Neural cell (in vitro differentiated cells): Measurements from ENCODE around the gene PHPT1. TPM values are rescaled to one million over a fixed set of nuclear protein-coding genes. Genes with fewer than 3 reads are reported as not detected.
"Not testable (repeated sequence)": the region's sequence is repeated elsewhere in the genome, so short reads cannot be mapped to it uniquely, and the experiment has no call there.

ENCODE experiments used
- H2AFZ ChIP-seq: fragments of 200-600, 300-800 bp; sonication (generic), shearing (Covaris generic); 2 replicates; pipeline ENCODE4 v1.6.0; 2014; ENCODE audit warnings: low read depth, mild to moderate bottlenecking, antibody characterized with exemption, low read length, moderate library complexity
- H3F3A ChIP-seq: fragments of 200-600 bp; shearing (Covaris generic); 2 replicates; pipeline ENCODE4 v1.6.1; 2016; ENCODE audit warnings: mild to moderate bottlenecking, moderate library complexity, mixed read lengths, antibody characterized with exemption, low read length; ENCODE audit not compliant: insufficient read depth, poor library complexity, severe bottlenecking
- H3K27ac ChIP-seq: fragments of 200-600, 300-800 bp; sonication (generic), shearing (Covaris generic); 2 replicates; pipeline ENCODE4 v1.5.1; 2014; ENCODE audit warnings: mild to moderate bottlenecking, low read length, moderate library complexity
- H3K27me3 ChIP-seq: fragments of 300-800, 200-600 bp; sonication (generic), shearing (Covaris generic); 2 replicates; pipeline ENCODE4 v1.6.0; 2014; ENCODE audit warnings: mild to moderate bottlenecking, low read depth, low read length, moderate library complexity; ENCODE audit not compliant: insufficient read depth
- H3K36me3 ChIP-seq: fragments of 300-800, 200-600 bp; sonication (generic), shearing (Covaris generic); 2 replicates; pipeline ENCODE4 v1.5.1; 2014; ENCODE audit warnings: mild to moderate bottlenecking, antibody characterized with exemption, low read length, moderate library complexity; ENCODE audit not compliant: insufficient read depth
- H3K4me2 ChIP-seq: fragments of 300-800, 200-600 bp; sonication (generic), shearing (Covaris generic); 2 replicates; pipeline ENCODE4 v1.6.0; 2014; ENCODE audit warnings: mild to moderate bottlenecking, low read length
- H3K4me3 ChIP-seq: fragments of 300-800, 200-600 bp; sonication (generic), shearing (Covaris generic); 2 replicates; pipeline ENCODE4 v1.5.1; 2014; ENCODE audit warnings: mild to moderate bottlenecking, low read length, moderate library complexity
- H3K79me2 ChIP-seq: fragments of 200-600 bp; shearing (Covaris generic); replicated peaks from 2 replicates; pipeline ENCODE4 v1.6.0; 2014; ENCODE audit warnings: mild to moderate bottlenecking, low read length, moderate library complexity; ENCODE audit not compliant: insufficient read depth
- H3K9ac ChIP-seq: fragments of 300-800, 200-600 bp; sonication (generic), shearing (Covaris generic); 2 replicates; pipeline ENCODE4 v1.6.1; 2016; ENCODE audit warnings: mild to moderate bottlenecking, low read length, mixed read lengths
- H3K9me2 ChIP-seq: fragments of 200-600 bp; shearing (Covaris generic); 2 replicates; pipeline ENCODE4 v1.6.1; 2016; ENCODE audit warnings: mild to moderate bottlenecking, low read length, mixed read lengths; ENCODE audit not compliant: insufficient read depth
- H3K9me3 ChIP-seq: fragments of 200-600, 300-800 bp; sonication (generic), shearing (Covaris generic); 2 replicates; pipeline ENCODE4 v1.6.1; 2016; ENCODE audit warnings: mild to moderate bottlenecking, mixed run types, low read length, moderate library complexity, mixed read lengths
- H4K20me1 ChIP-seq: fragments of 200-600 bp; shearing (Covaris generic); 2 replicates; pipeline ENCODE4 v1.6.1; 2016; ENCODE audit warnings: mild to moderate bottlenecking, mixed run types; ENCODE audit not compliant: insufficient read depth
- CTCF ChIP-seq: fragments of 450-650 bp; IDR thresholded peaks from 2 replicates; pipeline ENCODE4 v1.5.1; 2014; ENCODE audit warnings: antibody characterized with exemption, mild to moderate bottlenecking, moderate library complexity; ENCODE audit not compliant: poor library complexity, severe bottlenecking
- EP300 ChIP-seq: fragments of 450-650 bp; conservative IDR thresholded peaks from 2 replicates; pipeline ENCODE4 v1.6.1; 2014; ENCODE audit warnings: antibody characterized with exemption, mild to moderate bottlenecking, moderate library complexity; ENCODE audit not compliant: poor library complexity, severe bottlenecking
- EZH2 ChIP-seq: fragments of 200-600, 300-800 bp; shearing (Covaris generic), sonication (generic); IDR thresholded peaks from 2 replicates; pipeline ENCODE4 v1.6.1; 2014; ENCODE audit warnings: antibody characterized with exemption, low read length, borderline replicate concordance, mild to moderate bottlenecking; ENCODE audit not compliant: insufficient read depth, poor library complexity, severe bottlenecking
- MXI1 ChIP-seq: fragments of 450-650 bp; conservative IDR thresholded peaks from 2 replicates; pipeline ENCODE4 v1.6.1; 2014; ENCODE audit warnings: antibody characterized with exemption, mild to moderate bottlenecking; ENCODE audit not compliant: poor library complexity, severe bottlenecking
- POLR2AphosphoS5 ChIP-seq: IDR thresholded peaks from 2 replicates; pipeline ENCODE4 v1.6.1; 2012
- RAD21 ChIP-seq: fragments of 450-650 bp; conservative IDR thresholded peaks from 2 replicates; pipeline ENCODE4 v1.6.1; 2014; ENCODE audit warnings: antibody characterized with exemption, mild to moderate bottlenecking, moderate library complexity
- REST ChIP-seq: IDR thresholded peaks from 2 replicates; pipeline ENCODE4 v1.6.1; 2012; ENCODE audit warnings: borderline replicate concordance
- SMC3 ChIP-seq: fragments of 450-650 bp; conservative IDR thresholded peaks from 2 replicates; pipeline ENCODE4 v1.6.1; 2014; ENCODE audit warnings: antibody characterized with exemption, mild to moderate bottlenecking, moderate library complexity; ENCODE audit not compliant: poor library complexity
- TAF1 ChIP-seq: IDR thresholded peaks from 2 replicates; pipeline ENCODE4 v1.6.1; 2012; ENCODE audit warnings: low read depth
- polyA plus RNA-seq: library from polyadenylated mRNA; depleted of rRNA; stranded (reverse); fragments of >200 nt; gene quantifications from 2 replicates; pipeline ENCODE4 v1.2.3, GENCODE V29; 2014

Gene PHPT1
- polyA plus RNA-seq, 1 donor from 2014 or later = 279 TPM

GRCh38 chr9:136868644-136869043 lies 19.4 kb downstream of the PHPT1 start:
- Histone ChIP-seq H3K36me3 (no peaks in the 10 kb centered on the region), H3K4me3 (no peak overlapping the region), H3F3A (no peaks in the 10 kb centered on the region), H3K4me2 (no peak overlapping the region), H3K9me2 (no peaks in the 10 kb centered on the region), H3K9ac (no peak overlapping the region), H3K9me3 (no peaks in the 10 kb centered on the region), H3K27ac (no peak overlapping the region), H4K20me1 (no peaks in the 10 kb centered on the region), H2AFZ (no peak overlapping the region), H3K79me2 (peaks cover 20% of the 10 kb centered on the region), H3K27me3 (no peaks in the 10 kb centered on the region)
- no peak for TF ChIP-seq EZH2
- no peak for TF ChIP-seq EP300
- TF ChIP-seq MXI1 = no peak
- no peak for TF ChIP-seq REST
- TF ChIP-seq SMC3 = no peak
- no peak for TF ChIP-seq POLR2AphosphoS5

GRCh38 chr9:136869611-136870010 lies 20.4 kb downstream of the PHPT1 start:
- not testable (repeated sequence) for H3K4me3 ChIP-seq, H3K9me2 ChIP-seq, H4K20me1 ChIP-seq, H3F3A ChIP-seq, H3K4me2 ChIP-seq, H3K9ac ChIP-seq, H3K36me3 ChIP-seq, H3K27ac ChIP-seq, H2AFZ ChIP-seq, H3K9me3 ChIP-seq, H3K27me3 ChIP-seq
- peaks cover 15% of the 10 kb centered on the region for H3K79me2 ChIP-seq

- H3K9me2 ChIP-seq = no peaks in the 10 kb centered on the region
- no peaks in the 10 kb centered on the region for H4K20me1 ChIP-seq
- H3K9ac ChIP-seq = no peak overlapping the region
- H3F3A ChIP-seq = no peaks in the 10 kb centered on the region
- no peak overlapping the region for H3K27ac ChIP-seq
- no peak overlapping the region for H3K4me2 ChIP-seq
- no peaks in the 10 kb centered on the region for H3K36me3 ChIP-seq
- H3K4me3 ChIP-seq = no peak overlapping the region
- H3K79me2 ChIP-seq = no peaks in the 10 kb centered on the region
- TF ChIP-seq REST (no peak), TAF1 (no peak), EZH2 (no peak), RAD21 (no peak), SMC3 (no peak), POLR2AphosphoS5 (no peak), EP300 (no peak), MXI1 (no peak), CTCF (no peak)
- H3K27me3 ChIP-seq = no peaks in the 10 kb centered on the region
- H2AFZ ChIP-seq = no peak overlapping the region
- no peaks in the 10 kb centered on the region for H3K9me3 ChIP-seq
Observed at GRCh38 chr9:136875155-136875554, 25.9 kb downstream of the PHPT1 start.
